A172 (cell line): ENCODE results near the gene MFSD8. TPM values are rescaled to one million over a fixed set of nuclear protein-coding genes. Genes with fewer than 3 reads are reported as not detected.
"Not testable (repeated sequence)": the region's sequence is repeated elsewhere in the genome, so short reads cannot be mapped to it uniquely, and the experiment has no call there.

Source experiments
- DNase-seq: peaks from one replicate; pipeline ENCODE4 v3.0.0-alpha.2; 2015; ENCODE audit warnings: low spot score
- total RNA-seq: library from RNA; depleted of rRNA; stranded (reverse); fragments of >200 nt; shearing (Covaris generic); gene quantifications from 2 replicates; pipeline ENCODE4 v1.2.3, GENCODE V29; 2014

Gene MFSD8
- total RNA-seq, 1 experiment from 2014 or later: 35.8 TPM

GRCh38 chr4:127936974-127937373, 28.0 kb downstream of the MFSD8 start:
- DNase-seq: peak; percentile 49

GRCh38 chr4:127931836-127932235, 33.1 kb downstream of the MFSD8 start:
- DNase-seq: not testable (repeated sequence)

- no peak for DNase-seq
These were observed 34.8 kb downstream of the MFSD8 start for GRCh38 chr4:127930175-127930574.

- DNase-seq: not testable (repeated sequence)
These were observed 39.3 kb downstream of the MFSD8 start for GRCh38 chr4:127925720-127926119.

DNA sequence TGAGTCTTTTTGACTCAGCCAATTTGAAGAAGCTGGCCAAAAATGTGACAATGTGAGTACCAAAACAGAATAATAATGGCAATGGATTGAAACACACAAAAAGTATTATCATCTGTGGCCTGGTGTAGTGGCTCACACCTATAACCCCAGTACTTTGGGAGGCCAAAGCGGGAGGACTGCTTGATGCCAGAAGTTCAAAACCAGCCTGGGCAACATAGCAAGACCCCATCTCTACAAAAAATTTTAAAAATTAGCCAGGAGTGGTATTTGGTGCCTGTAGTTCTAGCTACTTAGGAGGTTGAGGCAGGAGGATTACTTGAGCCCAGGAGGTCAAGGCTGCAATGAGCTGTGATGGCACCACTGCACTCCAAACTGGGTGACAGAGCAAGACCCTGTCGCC, 42.7 kb downstream of the MFSD8 start:
- no peak for DNase-seq

DNA sequence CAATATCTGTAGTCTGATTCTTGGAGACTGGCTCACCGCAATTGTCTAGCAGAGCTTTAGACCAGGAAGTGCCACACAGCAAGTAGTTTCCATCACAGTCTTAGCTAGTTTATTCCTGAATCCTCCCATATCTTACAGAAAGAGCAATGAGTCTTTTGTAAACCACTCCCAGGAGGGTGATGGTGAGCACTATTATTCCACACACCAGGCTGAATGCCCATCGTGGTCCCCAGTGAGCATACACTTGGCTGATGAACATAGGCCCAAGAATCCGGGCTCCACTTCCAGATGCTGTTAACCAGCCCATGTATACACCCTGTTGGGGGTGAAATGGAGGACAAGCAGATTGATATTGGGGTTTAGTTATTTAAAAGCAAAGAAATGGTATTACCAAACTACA, 44.5 kb downstream of the MFSD8 start:
- DNase-seq: no peak

DNA sequence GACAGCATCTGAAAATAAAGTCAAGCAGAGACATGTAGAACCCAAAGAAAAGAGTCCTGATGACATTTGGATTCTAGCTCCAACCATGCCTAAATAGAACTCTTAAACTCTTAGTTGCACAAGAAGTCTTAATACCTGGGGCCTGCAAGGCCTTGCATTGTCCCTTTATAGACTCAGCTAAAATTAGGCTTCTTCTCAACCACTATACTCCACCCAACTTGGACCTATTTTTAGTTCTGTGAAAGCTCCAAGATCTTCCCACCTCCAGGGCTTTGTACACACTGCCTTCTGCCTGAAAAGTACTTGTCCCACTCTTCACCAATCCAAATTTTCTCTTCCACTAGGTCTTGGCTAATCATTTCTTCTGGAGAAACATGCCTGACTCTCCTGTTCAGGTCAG, 47.8 kb downstream of the MFSD8 start:
- no peak for DNase-seq

GRCh38 chr4:127916512-127916911, 48.5 kb downstream of the MFSD8 start:
- no peak for DNase-seq

GRCh38 chr4:127905029-127905428, 59.9 kb downstream of the MFSD8 start:
- no peak for DNase-seq

DNA sequence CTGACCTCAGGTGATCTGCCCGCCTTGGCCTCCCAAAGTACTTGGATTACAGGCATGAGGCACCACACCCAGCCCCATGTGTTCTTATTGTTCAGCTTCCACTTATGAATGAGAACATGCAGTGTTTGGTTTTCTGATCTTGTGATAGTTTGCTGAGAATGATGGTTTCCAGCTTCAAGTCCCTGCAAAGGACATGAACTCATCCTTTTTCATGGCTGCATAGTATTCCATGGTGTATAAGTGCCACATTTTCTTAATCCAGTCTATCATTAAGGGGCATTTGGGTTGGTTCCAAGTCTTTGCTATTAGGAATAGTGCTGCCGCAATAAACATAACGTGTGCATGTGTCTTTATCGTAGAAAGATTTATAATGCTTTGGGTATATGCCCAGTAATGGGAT, 65.3 kb downstream of the MFSD8 start:
- not testable (repeated sequence) for DNase-seq

DNA sequence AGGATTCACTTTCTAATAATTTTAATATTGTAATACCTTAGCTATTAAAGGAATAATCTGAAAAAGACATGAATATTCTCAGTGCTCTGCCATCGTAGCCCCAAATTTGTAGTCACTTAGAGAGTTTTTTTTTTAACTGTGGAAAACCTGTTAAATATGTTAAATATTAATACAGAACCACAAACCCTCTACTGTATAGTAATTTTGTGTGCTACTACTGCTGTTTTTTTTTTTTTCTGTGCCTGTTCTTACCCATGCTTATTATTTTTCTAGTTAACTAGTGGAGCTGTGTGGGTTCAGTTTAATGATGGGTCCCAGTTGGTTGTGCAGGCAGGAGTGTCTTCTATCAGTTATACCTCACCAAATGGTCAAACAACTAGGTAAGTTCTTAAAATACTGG, 68.4 kb downstream of the MFSD8 start:
- no peak for DNase-seq

DNA sequence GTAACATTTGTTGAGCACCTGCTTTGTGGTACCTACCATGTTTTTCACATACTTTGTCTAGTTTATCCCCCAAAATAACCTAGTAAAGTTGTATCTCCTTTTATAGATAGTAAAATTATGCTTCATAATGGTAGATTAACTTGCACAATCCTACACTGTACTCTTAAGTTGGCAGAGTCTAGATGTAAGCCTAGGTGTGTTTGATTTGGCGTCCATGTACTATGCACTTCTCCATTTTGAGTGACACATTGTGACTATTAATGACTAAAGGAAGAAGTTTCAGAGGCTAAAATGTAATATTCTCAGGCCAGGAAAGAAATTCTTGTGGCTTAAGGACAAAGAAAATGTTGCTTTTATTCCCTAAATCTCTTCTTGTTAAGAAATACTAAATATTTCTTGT, 68.9 kb downstream of the MFSD8 start:
- no peak for DNase-seq

DNA sequence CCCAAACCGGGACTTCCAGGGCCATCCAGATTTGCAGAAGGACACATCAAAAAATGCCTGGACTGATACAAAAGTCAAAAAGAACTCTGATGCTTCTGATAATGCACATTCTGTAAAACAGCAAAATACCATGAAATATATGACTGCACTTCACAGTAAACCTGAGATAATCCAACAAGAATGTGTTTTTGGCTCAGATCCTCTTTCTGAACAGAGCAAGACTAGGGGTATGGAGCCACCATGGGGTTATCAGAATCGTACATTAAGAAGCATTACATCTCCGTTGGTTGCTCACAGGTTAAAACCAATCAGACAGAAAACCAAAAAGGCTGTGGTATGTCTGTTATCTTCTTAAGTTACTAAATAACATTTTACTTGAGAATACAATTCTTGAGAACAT, 75.1 kb downstream of the MFSD8 start:
- DNase-seq: no peak

DNA sequence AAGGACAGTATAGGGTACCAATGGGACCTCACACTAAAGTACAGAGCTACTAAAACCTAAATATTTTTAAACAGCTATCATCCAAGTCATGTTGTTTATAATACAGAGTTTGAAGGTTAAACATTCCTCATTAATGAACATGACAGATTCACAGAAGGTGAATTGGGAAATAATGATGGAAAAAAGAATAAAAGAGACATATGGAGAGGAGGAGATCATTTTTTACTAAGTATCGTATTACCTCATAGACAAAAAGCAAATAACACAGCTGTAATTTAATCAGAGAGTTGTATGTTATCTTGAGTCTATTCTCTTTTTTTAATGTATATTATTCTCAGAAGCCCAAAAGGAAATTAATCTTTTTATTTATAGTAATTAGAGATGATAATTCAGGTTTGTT, 76.4 kb downstream of the MFSD8 start:
- no peak for DNase-seq

DNA sequence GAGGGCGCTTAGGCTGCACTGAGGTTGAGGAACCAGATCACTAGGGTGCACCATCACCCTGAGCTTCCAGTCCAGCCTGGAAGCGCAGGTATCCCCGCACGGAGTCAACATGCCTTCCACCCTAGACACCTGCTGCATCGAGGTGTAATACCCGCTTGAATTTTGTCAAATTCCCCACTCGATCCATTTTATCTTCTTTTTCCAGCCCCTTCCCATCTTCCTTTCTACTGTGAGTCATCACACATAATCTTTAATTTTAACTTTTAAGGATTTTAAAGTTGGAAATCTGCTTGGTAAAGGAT, 83.5 kb downstream of the MFSD8 start:
- no peak for DNase-seq

- DNase-seq: peak; percentile 93
These were observed 84.0 kb downstream of the MFSD8 start, which contains the start of gene PLK4 for GRCh38 chr4:127880763-127881562. Gene PLK4 (plus strand): TSS chr4:127880893. CDS start chr4:127881135, 242 bp downstream.

GRCh38 chr4:127875791-127876190, 89.2 kb downstream of the MFSD8 start:
- no peak for DNase-seq

- DNase-seq: peak; percentile 65
These were observed 94.3 kb downstream of the MFSD8 start for GRCh38 chr4:127870688-127871087.

GRCh38 chr4:127870281-127870680, 94.7 kb downstream of the MFSD8 start:
- no peak for DNase-seq

GRCh38 chr4:127868196-127868595, 96.8 kb downstream of the MFSD8 start:
- no peak for DNase-seq
